ENCODE data around the gene COMT.

DNA sequence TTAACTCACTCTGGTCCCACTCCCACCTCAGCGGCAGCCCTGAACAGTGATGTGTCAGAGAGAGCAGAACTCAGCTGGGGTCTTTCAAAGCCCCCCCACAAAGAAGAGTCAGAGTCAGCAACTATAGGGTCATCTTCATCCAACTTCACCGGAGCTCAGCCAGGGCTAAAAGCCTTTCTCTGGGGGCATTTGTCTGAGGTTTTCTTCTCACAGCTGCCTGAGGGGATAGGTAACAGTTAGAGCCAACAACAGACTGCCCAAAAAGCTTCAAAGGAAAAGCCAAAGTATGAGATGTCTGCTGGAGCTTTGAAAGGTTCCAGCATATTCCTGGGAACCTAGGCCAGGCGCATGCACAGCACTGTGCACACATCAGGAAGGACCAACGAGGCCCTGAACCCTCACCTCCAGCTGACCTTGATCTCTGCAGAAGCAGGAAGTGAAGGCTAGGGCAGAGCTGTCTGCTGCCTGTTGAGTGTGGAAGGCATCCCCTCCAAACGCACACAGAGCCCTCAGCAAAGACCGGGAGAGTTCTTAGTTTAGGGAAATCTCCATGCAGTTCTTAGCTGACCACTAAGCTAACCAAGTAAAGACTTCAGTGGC lies 28.1 kb upstream of the COMT start:
- TF ChIP-seq, protein P1, sequence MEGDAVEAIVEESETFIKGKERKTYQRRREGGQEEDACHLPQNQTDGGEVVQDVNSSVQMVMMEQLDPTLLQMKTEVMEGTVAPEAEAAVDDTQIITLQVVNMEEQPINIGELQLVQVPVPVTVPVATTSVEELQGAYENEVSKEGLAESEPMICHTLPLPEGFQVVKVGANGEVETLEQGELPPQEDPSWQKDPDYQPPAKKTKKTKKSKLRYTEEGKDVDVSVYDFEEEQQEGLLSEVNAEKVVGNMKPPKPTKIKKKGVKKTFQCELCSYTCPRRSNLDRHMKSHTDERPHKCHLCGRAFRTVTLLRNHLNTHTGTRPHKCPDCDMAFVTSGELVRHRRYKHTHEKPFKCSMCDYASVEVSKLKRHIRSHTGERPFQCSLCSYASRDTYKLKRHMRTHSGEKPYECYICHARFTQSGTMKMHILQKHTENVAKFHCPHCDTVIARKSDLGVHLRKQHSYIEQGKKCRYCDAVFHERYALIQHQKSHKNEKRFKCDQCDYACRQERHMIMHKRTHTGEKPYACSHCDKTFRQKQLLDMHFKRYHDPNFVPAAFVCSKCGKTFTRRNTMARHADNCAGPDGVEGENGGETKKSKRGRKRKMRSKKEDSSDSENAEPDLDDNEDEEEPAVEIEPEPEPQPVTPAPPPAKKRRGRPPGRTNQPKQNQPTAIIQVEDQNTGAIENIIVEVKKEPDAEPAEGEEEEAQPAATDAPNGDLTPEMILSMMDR (IDR thresholded peaks at IDR 0.05) = no peak
- TF ChIP-seq, protein P2, sequence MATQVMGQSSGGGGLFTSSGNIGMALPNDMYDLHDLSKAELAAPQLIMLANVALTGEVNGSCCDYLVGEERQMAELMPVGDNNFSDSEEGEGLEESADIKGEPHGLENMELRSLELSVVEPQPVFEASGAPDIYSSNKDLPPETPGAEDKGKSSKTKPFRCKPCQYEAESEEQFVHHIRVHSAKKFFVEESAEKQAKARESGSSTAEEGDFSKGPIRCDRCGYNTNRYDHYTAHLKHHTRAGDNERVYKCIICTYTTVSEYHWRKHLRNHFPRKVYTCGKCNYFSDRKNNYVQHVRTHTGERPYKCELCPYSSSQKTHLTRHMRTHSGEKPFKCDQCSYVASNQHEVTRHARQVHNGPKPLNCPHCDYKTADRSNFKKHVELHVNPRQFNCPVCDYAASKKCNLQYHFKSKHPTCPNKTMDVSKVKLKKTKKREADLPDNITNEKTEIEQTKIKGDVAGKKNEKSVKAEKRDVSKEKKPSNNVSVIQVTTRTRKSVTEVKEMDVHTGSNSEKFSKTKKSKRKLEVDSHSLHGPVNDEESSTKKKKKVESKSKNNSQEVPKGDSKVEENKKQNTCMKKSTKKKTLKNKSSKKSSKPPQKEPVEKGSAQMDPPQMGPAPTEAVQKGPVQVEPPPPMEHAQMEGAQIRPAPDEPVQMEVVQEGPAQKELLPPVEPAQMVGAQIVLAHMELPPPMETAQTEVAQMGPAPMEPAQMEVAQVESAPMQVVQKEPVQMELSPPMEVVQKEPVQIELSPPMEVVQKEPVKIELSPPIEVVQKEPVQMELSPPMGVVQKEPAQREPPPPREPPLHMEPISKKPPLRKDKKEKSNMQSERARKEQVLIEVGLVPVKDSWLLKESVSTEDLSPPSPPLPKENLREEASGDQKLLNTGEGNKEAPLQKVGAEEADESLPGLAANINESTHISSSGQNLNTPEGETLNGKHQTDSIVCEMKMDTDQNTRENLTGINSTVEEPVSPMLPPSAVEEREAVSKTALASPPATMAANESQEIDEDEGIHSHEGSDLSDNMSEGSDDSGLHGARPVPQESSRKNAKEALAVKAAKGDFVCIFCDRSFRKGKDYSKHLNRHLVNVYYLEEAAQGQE (IDR thresholded peaks at IDR 0.05; ENCODE audit: insufficient read depth in 1 of 2, low read depth in 2 of 2, low read length in 1 of 2) = no peak
- no peak for TF ChIP-seq TCF7L2 (IDR thresholded peaks at IDR 0.05; ENCODE audit: low read depth, low read length)

Data from Panc1 (cell line).